ENCODE measurements around the gene MCTP1. TPM values are rescaled to one million over a fixed set of nuclear protein-coding genes. Genes with fewer than 3 reads are reported as not detected.

MCTP1 gene
- total RNA-seq, 4 donors from 2014 or later = 27.2 to 238 (median 54.5) TPM

- ATAC-seq (ENCODE audit: low FRiP score) (no peak), DNase-seq (ENCODE audit: low spot score) (no peak)
- no peak for TF ChIP-seq CTCF (IDR thresholded peaks at IDR 0.05)
Measured at GRCh38 chr5:95035891-95036685, 248.8 kb downstream of the MCTP1 start.

GRCh38 chr5:95032801-95033200, 252.1 kb downstream of the MCTP1 start:
- TF ChIP-seq CTCF (IDR thresholded peaks at IDR 0.05) = no peak
- no peak for DNase-seq (ENCODE audit: low spot score)
- ATAC-seq (ENCODE audit: low FRiP score) = no peak

GRCh38 chr5:95029569-95030366, 255.1 kb downstream of the MCTP1 start:
- no peak for ATAC-seq (ENCODE audit: low FRiP score)
- no peak for TF ChIP-seq CTCF (IDR thresholded peaks at IDR 0.05)
- DNase-seq (ENCODE audit: low spot score) = no peak

- TF ChIP-seq CTCF (IDR thresholded peaks at IDR 0.05) = no peak
- ATAC-seq (ENCODE audit: low FRiP score) = no peak
- DNase-seq (ENCODE audit: low spot score) = no peak
Measured at GRCh38 chr5:95027775-95028174, 257.1 kb downstream of the MCTP1 start.

GRCh38 chr5:95027151-95027721, 257.7 kb downstream of the MCTP1 start:
- DNase-seq (ENCODE audit: low spot score) (no peak), ATAC-seq (ENCODE audit: low FRiP score) (no peak)
- TF ChIP-seq CTCF (IDR thresholded peaks at IDR 0.05) = no peak

GRCh38 chr5:95026718-95027117, 258.2 kb downstream of the MCTP1 start:
- no peak for DNase-seq (ENCODE audit: low spot score)
- TF ChIP-seq CTCF (IDR thresholded peaks at IDR 0.05) = no peak
- ATAC-seq (ENCODE audit: low FRiP score) = no peak

Data from omental fat pad (tissue), 4 donors.